ENCODE data around the gene FHIT.

The FHIT gene

GRCh38 chr3:60613769-60614303 lies 637.4 kb downstream of the FHIT start:
- DNase-seq (ENCODE audit: low read depth), result no peak
- Histone ChIP-seq H3K9me3 (ENCODE audit: control insufficient read depth, low read length) (no peaks in the 10 kb centered on the region), H3K27me3 (replicated peaks; ENCODE audit: control insufficient read depth, insufficient read depth, low read length) (no peaks in the 10 kb centered on the region), H3K4me3 (ENCODE audit: low read length) (no peak overlapping the region), H3K9ac (ENCODE audit: low read length) (no peak overlapping the region), H3K4me1 (ENCODE audit: control insufficient read depth, insufficient read depth, low read length) (peaks cover 17% of the 10 kb centered on the region), H3K36me3 (ENCODE audit: control insufficient read depth, insufficient read depth, low read length, severe bottlenecking) (no peaks in the 10 kb centered on the region)

- H3K9me3 ChIP-seq (ENCODE audit: control insufficient read depth, low read length), result no peaks in the 10 kb centered on the region
- H3K4me1 ChIP-seq (ENCODE audit: control insufficient read depth, insufficient read depth, low read length), result peaks cover 17% of the 10 kb centered on the region
- no peaks in the 10 kb centered on the region for H3K27me3 ChIP-seq (replicated peaks; ENCODE audit: control insufficient read depth, insufficient read depth, low read length)
- no peaks in the 10 kb centered on the region for H3K36me3 ChIP-seq (ENCODE audit: control insufficient read depth, insufficient read depth, low read length, severe bottlenecking)
- peak; percentile 22 for DNase-seq (ENCODE audit: low read depth)
- peak overlapping the region; percentile 6 for H3K4me3 ChIP-seq (ENCODE audit: low read length)
- H3K9ac ChIP-seq (ENCODE audit: low read length), result no peak overlapping the region
Observed at GRCh38 chr3:60610441-60611112, 640.7 kb downstream of the FHIT start.

- Histone ChIP-seq H3K27me3 (replicated peaks; ENCODE audit: control insufficient read depth, insufficient read depth, low read length) (no peaks in the 10 kb centered on the region), H3K9me3 (ENCODE audit: control insufficient read depth, low read length) (no peaks in the 10 kb centered on the region), H3K4me1 (ENCODE audit: control insufficient read depth, insufficient read depth, low read length) (peaks cover 17% of the 10 kb centered on the region), H3K4me3 (ENCODE audit: low read length) (no peak overlapping the region), H3K9ac (ENCODE audit: low read length) (no peak overlapping the region), H3K36me3 (ENCODE audit: control insufficient read depth, insufficient read depth, low read length, severe bottlenecking) (no peaks in the 10 kb centered on the region)
- DNase-seq (ENCODE audit: low read depth), result no peak
Observed at GRCh38 chr3:60609446-60609845, 641.8 kb downstream of the FHIT start.

- DNase-seq (ENCODE audit: low read depth), result no peak
- Histone ChIP-seq H3K4me1 (ENCODE audit: control insufficient read depth, insufficient read depth, low read length) (peaks cover 10% of the 10 kb centered on the region), H3K36me3 (ENCODE audit: control insufficient read depth, insufficient read depth, low read length, severe bottlenecking) (no peaks in the 10 kb centered on the region), H3K4me3 (ENCODE audit: low read length) (no peak overlapping the region), H3K27me3 (replicated peaks; ENCODE audit: control insufficient read depth, insufficient read depth, low read length) (no peaks in the 10 kb centered on the region), H3K9ac (ENCODE audit: low read length) (no peak overlapping the region), H3K9me3 (ENCODE audit: control insufficient read depth, low read length) (no peaks in the 10 kb centered on the region)
Observed at GRCh38 chr3:60603860-60604259, 647.4 kb downstream of the FHIT start.

GRCh38 chr3:60600848-60601247 lies 650.4 kb downstream of the FHIT start:
- no peaks in the 10 kb centered on the region for H3K9me3 ChIP-seq (ENCODE audit: control insufficient read depth, low read length)
- no peak for DNase-seq (ENCODE audit: low read depth)

GRCh38 chr3:60599586-60599985 lies 651.7 kb downstream of the FHIT start:
- H3K9me3 ChIP-seq (ENCODE audit: control insufficient read depth, low read length), result no peaks in the 10 kb centered on the region
- H3K27me3 ChIP-seq (replicated peaks; ENCODE audit: control insufficient read depth, insufficient read depth, low read length), result no peaks in the 10 kb centered on the region
- no peak overlapping the region for H3K9ac ChIP-seq (ENCODE audit: low read length)
- no peak for DNase-seq (ENCODE audit: low read depth)
- no peak overlapping the region for H3K4me3 ChIP-seq (ENCODE audit: low read length)
- H3K4me1 ChIP-seq (ENCODE audit: control insufficient read depth, insufficient read depth, low read length), result peaks cover 24% of the 10 kb centered on the region
- H3K36me3 ChIP-seq (ENCODE audit: control insufficient read depth, insufficient read depth, low read length, severe bottlenecking), result no peaks in the 10 kb centered on the region

More at GRCh38 chr3:60600848-60601247, 650.4 kb downstream of the FHIT start:
- H3K4me1 ChIP-seq (ENCODE audit: control insufficient read depth, insufficient read depth, low read length), result peaks cover 23% of the 10 kb centered on the region
- H3K9ac ChIP-seq (ENCODE audit: low read length), result no peak overlapping the region
- no peaks in the 10 kb centered on the region for H3K27me3 ChIP-seq (replicated peaks; ENCODE audit: control insufficient read depth, insufficient read depth, low read length)
- H3K36me3 ChIP-seq (ENCODE audit: control insufficient read depth, insufficient read depth, low read length, severe bottlenecking), result no peaks in the 10 kb centered on the region
- no peak overlapping the region for H3K4me3 ChIP-seq (ENCODE audit: low read length)

- Histone ChIP-seq H3K4me1 (ENCODE audit: control insufficient read depth, insufficient read depth, low read length) (peaks cover 33% of the 10 kb centered on the region), H3K9ac (ENCODE audit: low read length) (no peak overlapping the region), H3K27me3 (replicated peaks; ENCODE audit: control insufficient read depth, insufficient read depth, low read length) (no peaks in the 10 kb centered on the region), H3K4me3 (ENCODE audit: low read length) (peak overlapping the region; percentile 25), H3K9me3 (ENCODE audit: control insufficient read depth, low read length) (no peaks in the 10 kb centered on the region), H3K36me3 (ENCODE audit: control insufficient read depth, insufficient read depth, low read length, severe bottlenecking) (no peaks in the 10 kb centered on the region)
- peak; percentile 7 for DNase-seq (ENCODE audit: low read depth)
Observed at GRCh38 chr3:60598671-60599070, 652.6 kb downstream of the FHIT start.

GRCh38 chr3:60594025-60594424 lies 657.2 kb downstream of the FHIT start:
- Histone ChIP-seq H3K36me3 (ENCODE audit: control insufficient read depth, insufficient read depth, low read length, severe bottlenecking) (no peaks in the 10 kb centered on the region), H3K9me3 (ENCODE audit: control insufficient read depth, low read length) (no peaks in the 10 kb centered on the region), H3K9ac (ENCODE audit: low read length) (no peak overlapping the region), H3K4me3 (ENCODE audit: low read length) (no peak overlapping the region), H3K4me1 (ENCODE audit: control insufficient read depth, insufficient read depth, low read length) (peaks cover 29% of the 10 kb centered on the region), H3K27me3 (replicated peaks; ENCODE audit: control insufficient read depth, insufficient read depth, low read length) (no peaks in the 10 kb centered on the region)
- peak; percentile 19 for DNase-seq (ENCODE audit: low read depth)

GRCh38 chr3:60591267-60591666 lies 660.0 kb downstream of the FHIT start:
- Histone ChIP-seq H3K36me3 (ENCODE audit: control insufficient read depth, insufficient read depth, low read length, severe bottlenecking) (no peaks in the 10 kb centered on the region), H3K9me3 (ENCODE audit: control insufficient read depth, low read length) (no peaks in the 10 kb centered on the region), H3K4me1 (ENCODE audit: control insufficient read depth, insufficient read depth, low read length) (peaks cover 19% of the 10 kb centered on the region), H3K9ac (ENCODE audit: low read length) (no peak overlapping the region), H3K27me3 (replicated peaks; ENCODE audit: control insufficient read depth, insufficient read depth, low read length) (no peaks in the 10 kb centered on the region), H3K4me3 (ENCODE audit: low read length) (no peak overlapping the region)
- DNase-seq (ENCODE audit: low read depth), result no peak

GRCh38 chr3:60588806-60589205 lies 662.4 kb downstream of the FHIT start:
- Histone ChIP-seq H3K27me3 (replicated peaks; ENCODE audit: control insufficient read depth, insufficient read depth, low read length) (no peaks in the 10 kb centered on the region), H3K9ac (ENCODE audit: low read length) (no peak overlapping the region), H3K36me3 (ENCODE audit: control insufficient read depth, insufficient read depth, low read length, severe bottlenecking) (no peaks in the 10 kb centered on the region), H3K9me3 (ENCODE audit: control insufficient read depth, low read length) (no peaks in the 10 kb centered on the region), H3K4me3 (ENCODE audit: low read length) (no peak overlapping the region), H3K4me1 (ENCODE audit: control insufficient read depth, insufficient read depth, low read length) (peaks cover 10% of the 10 kb centered on the region)
- DNase-seq (ENCODE audit: low read depth), result no peak

- no peaks in the 10 kb centered on the region for H3K27me3 ChIP-seq (replicated peaks; ENCODE audit: control insufficient read depth, insufficient read depth, low read length)
- H3K4me3 ChIP-seq (ENCODE audit: low read length), result no peak overlapping the region
- H3K36me3 ChIP-seq (ENCODE audit: control insufficient read depth, insufficient read depth, low read length, severe bottlenecking), result no peaks in the 10 kb centered on the region
- no peaks in the 10 kb centered on the region for H3K9me3 ChIP-seq (ENCODE audit: control insufficient read depth, low read length)
- H3K4me1 ChIP-seq (ENCODE audit: control insufficient read depth, insufficient read depth, low read length), result peaks cover 4% of the 10 kb centered on the region
- DNase-seq (ENCODE audit: low read depth), result no peak
- no peak overlapping the region for H3K9ac ChIP-seq (ENCODE audit: low read length)
Observed at GRCh38 chr3:60585918-60586317, 665.3 kb downstream of the FHIT start.

GRCh38 chr3:60584250-60584649 lies 667.0 kb downstream of the FHIT start:
- no peaks in the 10 kb centered on the region for H3K27me3 ChIP-seq (replicated peaks; ENCODE audit: control insufficient read depth, insufficient read depth, low read length)
- H3K36me3 ChIP-seq (ENCODE audit: control insufficient read depth, insufficient read depth, low read length, severe bottlenecking), result no peaks in the 10 kb centered on the region
- H3K4me1 ChIP-seq (ENCODE audit: control insufficient read depth, insufficient read depth, low read length), result peaks cover 12% of the 10 kb centered on the region
- DNase-seq (ENCODE audit: low read depth), result no peak
- H3K9me3 ChIP-seq (ENCODE audit: control insufficient read depth, low read length), result no peaks in the 10 kb centered on the region
- H3K4me3 ChIP-seq (ENCODE audit: low read length), result no peak overlapping the region
- no peak overlapping the region for H3K9ac ChIP-seq (ENCODE audit: low read length)
